Colonic mucosa (tissue), 4 donors: ENCODE measurements around the gene HHAT. TPM values are rescaled to one million over a fixed set of nuclear protein-coding genes. Genes with fewer than 3 reads are reported as not detected.

ENCODE experiments used
- DNase-seq: peaks from one replicate; pipeline ENCODE4 v3.0.0-alpha.2; 2020
- H3K27ac ChIP-seq: fragments of 200-600 bp; one replicate; pipeline ENCODE4 v1.8.0; 2021
- H3K27me3 ChIP-seq: fragments of 200-600 bp; one replicate; pipeline ENCODE4 v1.8.0; 2021
- H3K36me3 ChIP-seq: fragments of 200-600 bp; one replicate; pipeline ENCODE4 v1.8.0; 2021
- H3K4me1 ChIP-seq: fragments of 200-600 bp; one replicate; pipeline ENCODE4 v1.8.0; 2021; ENCODE audit warnings: mild to moderate bottlenecking
- H3K4me3 ChIP-seq: fragments of 200-600 bp; one replicate; pipeline ENCODE4 v1.8.0; 2021
- H3K9ac ChIP-seq, 2 donors: one replicate each; pipeline ENCODE4 v1.7.0; 2013; ENCODE audit warnings: control low read depth in 2 of 2, low read depth in 2 of 2, low read length in 2 of 2
- H3K9me3 ChIP-seq: fragments of 200-600 bp; one replicate; pipeline ENCODE4 v1.8.0; 2021
- intact Hi-C: fragments of 100-400 bp; cut with DNase I; formaldehyde crosslinking; loops from one replicate; pipeline ENCODE4 v1.14.1; 2022
- total RNA-seq, 2 donors: library from RNA; stranded (reverse); fragmentation: NEBNext Ultra II Directional in 1 of 2; extraction: Animal tissue kit (Norgen Biotek cat#: 25700) in 1 of 2; gene quantifications; one replicate each; pipeline ENCODE4 v1.2.1, GENCODE V29; 2021
- TF ChIP-seq, protein P1 (sequence below): fragments of 200-600 bp; IDR thresholded peaks from one replicate; pipeline ENCODE4 v1.8.0; 2022; ENCODE audit warnings: antibody characterized with exemption, mild to moderate bottlenecking
- donor health status: healthy.
- donor health status: DM: no; HTN: no; CAD: no.
- donor health status: DM: no; HTN: no; CAD: no.

The HHAT gene
- total RNA-seq, 2 donors from 2014 or later, result 3.2 to 4.9 TPM

DNA sequence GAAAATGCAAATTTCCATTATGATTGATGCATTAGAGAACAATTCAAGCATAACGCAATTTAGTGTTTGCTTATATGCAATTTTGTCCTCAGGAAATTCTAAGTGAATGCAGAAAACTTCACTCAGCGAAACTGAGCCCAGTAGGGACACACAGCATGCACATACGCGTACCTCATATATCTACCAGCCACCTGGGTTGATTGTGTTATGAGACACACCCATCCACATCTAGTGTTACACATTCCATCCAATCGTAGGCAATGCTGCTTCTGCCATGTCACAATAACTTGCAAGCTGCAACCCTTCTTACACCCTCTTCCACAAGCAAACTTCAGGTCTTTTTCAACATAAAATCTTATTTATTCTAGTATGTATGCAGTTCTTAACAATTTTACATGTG is 312.9 kb downstream of the HHAT start:
- Histone ChIP-seq H3K9me3 (no peaks in the 10 kb centered on the region), H3K36me3 (no peaks in the 10 kb centered on the region), H3K9ac (no peak overlapping the region), H3K27me3 (no peaks in the 10 kb centered on the region), H3K4me1 (no peaks in the 10 kb centered on the region), H3K4me3 (no peak overlapping the region), H3K27ac (no peak overlapping the region)
- intact Hi-C loops, result no loop called here
- no peak for DNase-seq
- TF ChIP-seq, protein P1, sequence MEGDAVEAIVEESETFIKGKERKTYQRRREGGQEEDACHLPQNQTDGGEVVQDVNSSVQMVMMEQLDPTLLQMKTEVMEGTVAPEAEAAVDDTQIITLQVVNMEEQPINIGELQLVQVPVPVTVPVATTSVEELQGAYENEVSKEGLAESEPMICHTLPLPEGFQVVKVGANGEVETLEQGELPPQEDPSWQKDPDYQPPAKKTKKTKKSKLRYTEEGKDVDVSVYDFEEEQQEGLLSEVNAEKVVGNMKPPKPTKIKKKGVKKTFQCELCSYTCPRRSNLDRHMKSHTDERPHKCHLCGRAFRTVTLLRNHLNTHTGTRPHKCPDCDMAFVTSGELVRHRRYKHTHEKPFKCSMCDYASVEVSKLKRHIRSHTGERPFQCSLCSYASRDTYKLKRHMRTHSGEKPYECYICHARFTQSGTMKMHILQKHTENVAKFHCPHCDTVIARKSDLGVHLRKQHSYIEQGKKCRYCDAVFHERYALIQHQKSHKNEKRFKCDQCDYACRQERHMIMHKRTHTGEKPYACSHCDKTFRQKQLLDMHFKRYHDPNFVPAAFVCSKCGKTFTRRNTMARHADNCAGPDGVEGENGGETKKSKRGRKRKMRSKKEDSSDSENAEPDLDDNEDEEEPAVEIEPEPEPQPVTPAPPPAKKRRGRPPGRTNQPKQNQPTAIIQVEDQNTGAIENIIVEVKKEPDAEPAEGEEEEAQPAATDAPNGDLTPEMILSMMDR, result no peak

DNA sequence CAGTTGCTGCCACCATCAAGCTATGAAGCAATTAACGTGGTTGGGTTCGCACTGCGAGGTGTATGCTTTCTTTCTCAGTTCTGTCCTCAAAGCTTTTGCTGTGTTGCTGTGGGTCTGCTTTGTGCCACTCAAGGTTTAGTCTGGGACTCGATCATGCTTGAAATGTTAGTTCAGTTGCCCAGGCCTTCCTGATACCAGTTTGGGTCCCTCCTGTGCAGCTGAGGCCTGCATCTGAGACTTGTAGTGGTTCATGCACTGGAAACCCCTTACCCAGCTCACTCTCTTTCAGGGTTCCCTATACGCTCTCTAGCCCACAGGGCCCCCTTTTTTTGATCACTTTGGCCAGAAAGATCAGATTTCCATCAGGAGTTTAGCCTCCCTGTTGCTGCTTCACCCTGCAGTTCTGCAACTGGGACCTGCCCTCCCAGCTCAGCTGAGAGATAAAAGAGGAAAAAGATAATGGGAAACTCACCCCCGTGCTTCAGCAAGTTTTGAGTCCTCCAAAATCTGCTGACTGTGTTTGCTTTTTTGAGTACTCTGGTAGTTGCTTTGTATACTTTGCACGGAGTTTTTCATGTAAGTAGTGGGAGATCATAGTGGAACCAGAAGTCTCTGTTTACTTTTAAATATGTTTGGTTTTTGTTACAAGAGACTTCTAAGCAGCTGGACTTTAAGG is 317.0 kb downstream of the HHAT start:
- H3K9ac ChIP-seq, result no peak overlapping the region
- no peaks in the 10 kb centered on the region for H3K27me3 ChIP-seq
- H3K9me3 ChIP-seq, result no peaks in the 10 kb centered on the region
- no peaks in the 10 kb centered on the region for H3K4me1 ChIP-seq
- H3K36me3 ChIP-seq, result no peaks in the 10 kb centered on the region
- DNase-seq, result no peak
- no peak overlapping the region for H3K4me3 ChIP-seq
- TF ChIP-seq, protein P1, result no peak
- no peak overlapping the region for H3K27ac ChIP-seq
- intact Hi-C loops, result no loop called here

DNA sequence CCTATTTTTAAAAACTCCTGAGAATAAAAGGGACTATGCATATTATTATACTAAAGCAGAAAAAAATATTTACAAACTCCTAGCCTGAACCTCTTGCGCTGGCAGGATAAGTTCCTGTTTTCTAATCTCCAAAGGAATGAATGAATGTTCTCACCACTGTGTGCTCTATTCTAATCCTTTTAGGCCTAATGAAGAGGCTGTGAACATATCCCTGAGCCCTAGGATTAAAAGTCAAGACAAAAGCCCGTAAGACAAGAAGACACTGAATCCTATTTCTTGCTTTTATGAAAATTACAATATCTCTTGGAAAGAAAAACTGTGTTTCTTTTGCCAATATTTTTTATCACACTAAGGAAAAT is 317.5 kb downstream of the HHAT start:
- Histone ChIP-seq H3K27me3 (no peaks in the 10 kb centered on the region), H3K4me1 (no peaks in the 10 kb centered on the region), H3K36me3 (no peaks in the 10 kb centered on the region), H3K27ac (no peak overlapping the region), H3K4me3 (no peak overlapping the region), H3K9ac (no peak overlapping the region), H3K9me3 (no peaks in the 10 kb centered on the region)
- TF ChIP-seq, protein P1, result no peak
- intact Hi-C loops, result no loop called here
- no peak for DNase-seq

DNA sequence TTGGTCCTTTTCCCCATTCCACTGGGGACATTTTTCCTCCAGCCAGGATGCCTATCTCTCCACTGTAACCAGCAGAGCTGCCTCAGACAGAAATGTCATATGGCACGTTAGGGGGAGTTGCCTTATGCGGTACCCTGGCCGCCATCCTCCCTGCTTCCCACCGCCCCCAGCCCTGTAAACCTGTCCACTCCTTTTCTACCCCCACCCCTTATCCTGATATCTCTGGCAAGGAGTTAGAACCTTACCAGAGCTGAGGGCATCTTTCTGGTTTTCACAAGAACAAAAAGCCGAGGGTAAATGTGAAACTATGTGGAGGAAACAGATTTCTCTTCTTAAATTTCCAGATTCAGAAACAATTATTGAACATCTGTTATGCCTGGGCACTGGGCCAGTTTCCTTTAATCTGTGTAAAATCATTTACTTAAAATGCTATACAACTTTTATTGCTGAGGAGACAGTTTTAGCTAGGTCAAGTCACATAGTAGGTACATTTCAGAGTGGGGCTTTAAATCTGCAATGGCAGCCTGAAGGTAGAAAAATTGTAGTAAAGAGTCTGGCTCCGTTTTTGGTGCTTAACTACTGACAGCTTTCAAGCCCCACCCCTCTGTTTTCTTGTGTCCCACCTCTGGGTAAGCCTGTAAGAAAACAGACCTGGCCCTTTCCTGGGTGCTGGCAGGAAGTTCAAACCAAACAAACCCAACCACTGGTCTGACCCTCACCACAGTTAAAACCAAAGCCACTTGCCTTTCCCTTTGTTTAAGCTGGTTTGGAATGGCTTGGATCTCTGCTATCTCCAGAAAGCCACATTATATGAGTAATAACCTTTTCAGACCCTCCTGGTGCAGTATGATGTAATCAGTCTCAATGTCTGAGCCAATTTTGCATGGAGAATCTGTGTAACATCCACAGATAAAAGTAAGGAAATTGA is 319.0 kb downstream of the HHAT start:
- TF ChIP-seq, protein P1, result no peak
- intact Hi-C loops, result no loop called here
- DNase-seq, result no peak
- Histone ChIP-seq H3K27me3 (no peaks in the 10 kb centered on the region), H3K9ac (no peak overlapping the region), H3K9me3 (no peaks in the 10 kb centered on the region), H3K4me3 (no peak overlapping the region), H3K36me3 (no peaks in the 10 kb centered on the region), H3K27ac (no peak overlapping the region), H3K4me1 (no peaks in the 10 kb centered on the region)

DNA sequence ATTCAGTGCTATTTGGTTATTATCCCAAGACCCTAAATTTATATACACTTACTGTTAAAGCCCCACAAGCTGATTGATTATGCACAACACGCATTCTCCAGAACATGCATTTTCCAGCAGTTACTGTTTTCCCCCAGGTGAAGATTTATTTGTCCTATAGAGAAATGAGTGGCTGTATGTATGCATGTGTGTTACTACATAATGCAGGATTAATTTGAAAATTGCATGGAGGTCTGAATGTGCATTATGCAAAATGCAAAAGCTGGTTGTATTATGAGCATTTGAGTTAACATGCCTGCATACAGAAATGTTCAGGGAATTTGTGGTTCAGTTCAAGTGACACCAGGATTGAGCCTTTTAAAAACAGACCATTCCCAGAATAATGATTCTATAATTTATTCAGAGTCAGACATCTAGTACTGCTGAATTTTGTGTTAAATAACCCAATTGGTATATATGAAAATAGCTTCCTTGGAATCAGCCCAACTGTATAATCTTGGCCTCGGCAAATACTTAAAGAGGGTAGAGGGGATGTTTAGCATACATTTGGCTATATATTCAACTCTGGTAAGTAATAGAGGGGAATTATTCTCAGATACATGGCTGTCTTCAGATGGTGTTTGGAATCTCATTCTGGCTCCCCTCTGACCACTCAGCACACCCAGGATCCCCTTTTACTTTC is 320.0 kb downstream of the HHAT start:
- intact Hi-C loops, result no loop called here
- TF ChIP-seq, protein P1, result no peak
- DNase-seq, result no peak

More for the DNA sequence above, 320.0 kb downstream of the HHAT start:
- H3K36me3 ChIP-seq, result no peaks in the 10 kb centered on the region
- no peaks in the 10 kb centered on the region for H3K9me3 ChIP-seq
- no peak overlapping the region for H3K27ac ChIP-seq
- no peak overlapping the region for H3K9ac ChIP-seq
- H3K4me3 ChIP-seq, result no peak overlapping the region
- no peaks in the 10 kb centered on the region for H3K4me1 ChIP-seq
- H3K27me3 ChIP-seq, result no peaks in the 10 kb centered on the region
